GM18505 (cell line): ENCODE results near the gene RNF225.
"Not testable (repeated sequence)": the region's sequence is repeated elsewhere in the genome, so short reads cannot be mapped to it uniquely, and the experiment has no call there.

ENCODE experiments used
- ATAC-seq: cut with Tn5 transposase; IDR thresholded peaks from one replicate; pipeline ENCODE4 v1.9.1; 2021; ENCODE audit not compliant: unreplicated experiment
- POLR2A ChIP-seq: IDR thresholded peaks from 4 replicates; pipeline ENCODE4 v1.6.1; 2011; ENCODE audit warnings: borderline replicate concordance; ENCODE audit not compliant: insufficient read depth, insufficient read length; ENCODE audit errors: extremely low read depth

RNF225 gene

DNA sequence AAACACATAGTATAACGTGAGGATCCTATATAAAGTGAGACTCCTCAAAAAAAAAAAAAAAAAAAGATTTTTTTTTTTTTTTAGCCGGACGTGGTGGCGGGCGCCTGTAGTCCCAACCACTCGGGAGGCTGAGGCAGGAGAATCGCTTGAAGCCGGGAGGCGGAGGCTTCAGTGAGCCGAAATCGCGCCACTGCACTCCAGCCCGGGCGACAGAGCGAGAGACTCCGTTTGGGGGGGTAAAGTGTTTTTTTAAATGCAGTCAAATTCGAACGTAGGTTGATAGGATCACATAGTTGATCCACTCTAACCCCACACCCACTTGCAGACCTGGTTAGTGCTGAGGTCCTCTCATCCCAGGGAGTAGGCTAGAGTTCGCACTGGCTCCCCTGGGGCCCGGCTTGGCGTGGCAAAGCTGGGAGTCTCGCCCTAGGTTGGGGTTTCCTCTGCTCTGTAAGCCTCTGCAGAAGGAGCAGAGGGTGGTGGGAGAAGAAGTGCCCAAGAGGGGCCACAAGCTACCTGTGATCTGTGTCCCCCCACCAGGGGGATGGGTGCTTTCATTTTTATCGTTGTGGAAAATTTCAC lies 6.5 kb downstream of the RNF225 start:
- ATAC-seq: no peak
- no peak for TF ChIP-seq POLR2A

- ATAC-seq: not testable (repeated sequence)
Measured at GRCh38 chr19:58403920-58404478, 8.5 kb downstream of the RNF225 start.

- no peak for TF ChIP-seq POLR2A
- no peak for ATAC-seq
Measured at GRCh38 chr19:58406818-58407657, 11.6 kb downstream of the RNF225 start.

- TF ChIP-seq POLR2A: no peak
- ATAC-seq: peak; percentile 6
Measured at GRCh38 chr19:58407658-58408151, 12.2 kb downstream of the RNF225 start.

- peak; percentile 87 for ATAC-seq
- peak; percentile 89 for TF ChIP-seq POLR2A
Measured at GRCh38 chr19:58408152-58409009, 12.9 kb downstream of the RNF225 start, which contains the start of gene ZNF584. Gene ZNF584 (plus strand): TSS chr19:58408649. CDS start chr19:58409148, 499 bp downstream.

DNA sequence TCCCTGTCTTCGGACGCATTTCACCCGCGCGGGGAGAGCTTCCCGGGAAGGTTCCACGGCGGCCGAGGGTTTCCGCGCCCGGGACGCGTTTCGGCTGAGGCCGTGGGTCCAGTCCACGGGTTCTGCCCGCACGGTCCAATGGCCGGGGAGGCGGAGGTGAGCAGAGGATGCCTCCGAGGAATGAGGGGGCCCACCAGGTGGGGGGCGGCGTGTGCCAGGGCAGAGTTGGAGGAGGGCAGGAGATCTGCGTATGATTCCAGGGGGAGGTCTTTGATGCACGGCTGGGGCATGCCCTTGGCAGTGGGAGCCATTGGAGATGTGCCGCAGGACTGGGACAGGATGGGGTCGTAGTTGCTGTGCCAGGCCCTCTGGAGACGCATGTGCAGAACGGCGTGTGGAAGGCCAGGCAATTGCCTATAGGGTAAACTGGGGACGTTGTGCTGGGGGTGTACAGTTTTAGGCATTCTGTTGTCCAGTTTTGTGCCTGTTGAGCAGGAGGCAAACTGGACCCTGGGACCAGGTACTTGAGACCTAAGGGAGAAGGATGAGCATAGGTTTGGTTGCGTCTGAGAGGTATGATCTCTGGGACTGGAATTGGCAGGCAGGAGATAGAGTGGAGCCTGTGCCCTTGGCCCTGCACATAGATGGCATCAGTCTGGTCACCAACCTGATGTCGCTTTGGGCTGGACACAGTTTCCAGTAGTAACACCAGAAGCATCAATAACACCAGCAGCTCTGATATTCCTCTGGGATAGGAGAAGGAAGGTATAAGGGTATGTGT lies 13.7 kb downstream of the RNF225 start:
- ATAC-seq: peak; percentile 18
- TF ChIP-seq POLR2A: no peak

GRCh38 chr19:58416604-58417003 lies 21.1 kb downstream of the RNF225 start:
- ATAC-seq: no peak
- no peak for TF ChIP-seq POLR2A

DNA sequence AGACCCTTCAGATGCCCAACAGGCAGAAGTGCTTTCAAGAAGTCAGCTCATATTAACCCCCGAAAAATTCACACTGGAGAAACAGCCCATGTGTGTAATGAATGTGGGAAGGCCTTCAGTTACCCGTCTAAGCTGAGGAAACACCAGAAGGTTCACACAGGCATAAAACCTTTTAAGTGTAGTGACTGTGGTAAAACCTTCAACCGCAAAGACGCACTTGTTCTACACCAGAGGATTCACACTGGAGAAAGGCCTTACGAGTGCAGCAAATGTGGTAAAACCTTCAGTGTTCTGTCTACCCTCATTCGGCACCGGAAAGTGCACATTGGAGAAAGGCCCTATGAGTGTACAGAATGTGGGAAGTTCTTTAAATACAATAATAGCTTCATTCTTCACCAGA lies 21.6 kb downstream of the RNF225 start:
- ATAC-seq: no peak
- TF ChIP-seq POLR2A: no peak

DNA sequence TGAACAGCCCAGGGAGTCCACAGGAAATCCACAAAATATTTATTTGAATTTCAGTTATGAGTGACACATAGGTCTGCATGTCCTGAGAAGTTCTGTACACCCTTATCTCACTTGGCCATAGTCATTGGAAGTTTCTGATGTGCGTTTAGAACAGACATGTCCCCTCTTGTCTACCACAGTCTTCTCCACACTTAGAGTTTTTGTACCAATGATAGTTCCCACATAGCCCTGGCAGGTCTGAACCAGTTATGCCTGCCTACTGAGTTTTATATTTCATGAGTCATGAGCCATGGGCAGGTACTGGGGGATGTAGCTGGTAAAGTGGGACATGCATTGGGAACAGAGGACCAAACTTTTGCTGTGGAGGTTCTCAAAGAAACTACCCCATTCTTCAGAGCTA lies 33.2 kb downstream of the RNF225 start:
- no peak for ATAC-seq
- TF ChIP-seq POLR2A: no peak

DNA sequence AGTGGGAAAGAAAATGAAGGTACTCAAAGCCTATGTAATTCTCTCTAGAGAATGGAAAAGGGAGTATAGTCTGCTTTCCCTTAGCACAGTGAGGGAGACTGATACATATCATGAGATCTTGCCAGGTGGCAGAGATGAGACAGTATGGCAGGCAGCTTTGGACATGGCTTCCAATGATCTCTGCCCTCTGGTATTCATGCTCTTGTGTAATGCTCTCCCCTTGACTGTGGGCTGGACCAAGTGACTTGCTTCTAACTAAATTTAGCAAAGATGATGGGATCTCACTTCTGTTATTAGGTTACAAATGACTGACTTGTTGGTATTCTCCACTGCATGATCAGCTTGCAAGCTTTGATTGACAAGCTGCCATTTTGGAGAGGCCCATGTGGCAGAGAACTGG lies 34.3 kb downstream of the RNF225 start:
- ATAC-seq: no peak
- no peak for TF ChIP-seq POLR2A

- TF ChIP-seq POLR2A: no peak
- ATAC-seq: no peak
Measured at GRCh38 chr19:58434217-58434616, 38.8 kb downstream of the RNF225 start.
